OCI-LY7 (cell line): Measurements from ENCODE around the gene GLIS1. TPM values are rescaled to one million over a fixed set of nuclear protein-coding genes. Genes with fewer than 3 reads are reported as not detected.

Source experiments
- BruUV-seq: library from RNA; stranded (reverse); fragments of 400-500 nt; replicated peaks from 2 replicates; lab custom pipeline; 2021; lab: Mats Ljungman, UMichigan
- CTCF ChIA-PET: fragments of 300-600 bp; sonication (Branson Sonifier 250); formaldehyde crosslinking; loops from one replicate; lab custom pipeline; 2022; ENCODE audit warnings: antibody characterized with exemption; ENCODE audit not compliant: unreplicated experiment; lab: Charles Lee
- POLR2A ChIA-PET: fragments of 300-600 bp; sonication (Branson Sonifier 250); formaldehyde crosslinking; loops from one replicate; lab custom pipeline; 2022; ENCODE audit warnings: antibody characterized with exemption; lab: Charles Lee
- DNase-seq: peaks from one replicate; pipeline ENCODE4 v3.0.0-alpha.2; 2015; ENCODE audit warnings: low spot score
- H2AFZ ChIP-seq: fragments of 200-600 bp; sonication (generic), shearing (Covaris generic); 2 replicates; pipeline ENCODE4 v1.6.1; 2014; ENCODE audit warnings: mild to moderate bottlenecking, antibody characterized with exemption, low read length, moderate library complexity
- H3K27ac ChIP-seq: fragments of 200-600 bp; sonication (generic); 2 replicates; pipeline ENCODE4 v1.5.1; 2014; ENCODE audit warnings: mixed run types, low read depth, mild to moderate bottlenecking, moderate library complexity, low read length, inconsistent platforms; ENCODE audit not compliant: poor library complexity, severe bottlenecking
- H3K36me3 ChIP-seq: fragments of 200-600 bp; sonication (generic); 2 replicates; pipeline ENCODE4 v1.6.1; 2014; ENCODE audit warnings: mild to moderate bottlenecking, antibody characterized with exemption, low read length, moderate library complexity, mixed read lengths; ENCODE audit not compliant: insufficient read depth
- H3K4me1 ChIP-seq: fragments of 200-600 bp; sonication (generic); 2 replicates; pipeline ENCODE4 v1.5.1; 2014; ENCODE audit warnings: mild to moderate bottlenecking, low read length; ENCODE audit not compliant: insufficient read depth, poor library complexity, severe bottlenecking
- H3K4me2 ChIP-seq: fragments of 200-600 bp; sonication (generic); 2 replicates; pipeline ENCODE4 v1.6.1; 2014; ENCODE audit warnings: mild to moderate bottlenecking, low read length
- H3K4me3 ChIP-seq: fragments of 200-600 bp; sonication (generic); 2 replicates; pipeline ENCODE4 v1.5.1; 2014; ENCODE audit warnings: mild to moderate bottlenecking, low read depth, low read length; ENCODE audit not compliant: poor library complexity, severe bottlenecking
- H3K79me2 ChIP-seq: fragments of 200-600 bp; sonication (generic); 2 replicates; pipeline ENCODE4 v1.6.1; 2016; ENCODE audit warnings: low read depth, mild to moderate bottlenecking, low read length, moderate library complexity, mixed read lengths; ENCODE audit not compliant: insufficient read depth
- H3K9me2 ChIP-seq: fragments of 200-600 bp; sonication (generic); 2 replicates; pipeline ENCODE4 v1.6.1; 2016; ENCODE audit warnings: mild to moderate bottlenecking, low read length, mixed read lengths; ENCODE audit not compliant: insufficient read depth
- H3K9me3 ChIP-seq: fragments of 200-600 bp; sonication (generic); 2 replicates; pipeline ENCODE4 v1.6.1; 2014; ENCODE audit warnings: mild to moderate bottlenecking, mixed run types, low read length, mixed read lengths
- H4K20me1 ChIP-seq: fragments of 200-600 bp; sonication (generic); 2 replicates; pipeline ENCODE4 v1.6.1; 2014; ENCODE audit warnings: mild to moderate bottlenecking, antibody characterized with exemption, low read length, moderate library complexity, mixed read lengths; ENCODE audit not compliant: insufficient read depth
- CTCF ChIP-seq: fragments of 200-600 bp; sonication (generic); conservative IDR thresholded peaks from 2 replicates; pipeline ENCODE4 v1.5.1; 2014; ENCODE audit warnings: mild to moderate bottlenecking, antibody characterized with exemption, low read length, moderate library complexity, mixed read lengths
- EZH2phosphoT487 ChIP-seq: fragments of 200-600 bp; sonication (generic); IDR thresholded peaks from 2 replicates; pipeline ENCODE4 v1.6.1; 2018; ENCODE audit warnings: low read depth, borderline replicate concordance, mild to moderate bottlenecking, mixed run types, antibody characterized with exemption, low read length, moderate library complexity, mixed read lengths
- intact Hi-C: fragments of 100-400 bp; cut with micrococcal nuclease; formaldehyde crosslinking; loops from one replicate; pipeline ENCODE4 v1.10.0; 2022; ENCODE audit not compliant: unreplicated experiment
- total RNA-seq, 2 experiments: library from RNA; depleted of rRNA in 1 of 2; stranded (reverse); fragments of >200 nt in 1 of 2; shearing (Covaris generic) in 1 of 2; gene quantifications; 2 replicates each; pipeline ENCODE4 v1.2.3, GENCODE V29; 2014 to 2022

GLIS1 gene
- total RNA-seq, 2 experiments from 2014 or later = not detected

DNA sequence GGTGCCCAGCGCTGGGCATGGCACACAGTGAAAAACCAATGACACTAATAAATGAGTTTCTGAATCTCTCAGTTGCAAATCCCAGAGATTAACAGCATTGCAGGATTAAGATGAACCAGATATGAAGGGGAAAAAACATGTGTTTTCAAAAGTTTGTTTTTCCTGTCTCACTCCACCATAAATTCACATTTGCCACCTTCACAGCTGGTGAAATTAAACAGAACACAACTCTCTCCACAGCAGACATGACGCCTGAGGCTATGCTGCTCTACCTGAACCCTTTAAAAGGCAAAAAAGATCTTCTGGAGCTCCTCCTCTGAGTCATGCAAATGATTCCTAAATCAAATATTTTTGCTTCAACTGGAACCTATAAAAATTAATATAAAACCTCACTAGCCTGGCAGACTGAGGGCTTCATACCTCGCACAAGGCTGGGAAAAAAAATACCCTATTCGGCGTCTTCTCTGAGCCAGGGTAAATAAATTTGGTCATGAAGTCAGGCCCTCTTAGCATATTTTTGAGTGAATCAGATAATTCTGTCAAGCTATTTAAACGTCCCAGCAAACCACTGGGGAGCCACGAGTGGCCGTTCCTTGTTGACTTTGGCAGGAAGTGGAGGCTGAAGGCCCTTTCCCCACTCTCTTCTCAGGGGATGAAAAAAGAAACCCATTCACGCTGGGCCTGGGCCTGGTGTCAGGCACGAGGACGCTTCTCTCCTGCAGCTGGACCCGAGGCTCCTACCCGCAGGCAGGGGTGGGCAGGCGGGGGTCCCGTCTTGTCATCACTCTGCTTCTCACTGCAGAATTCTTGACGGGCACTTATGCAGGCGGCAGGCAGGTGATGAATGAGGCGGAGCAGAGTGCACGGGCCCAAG, 226.8 kb downstream of the GLIS1 start:
- ChIA-PET CTCF (no interaction called here), POLR2A (interaction anchor here (0.7 kb wide), 1 partner anchor 1064 kb away, joined by 3 read pairs; no protein-coding TSS in a partner anchor)
- no peaks in the 10 kb centered on the region for H3K9me2 ChIP-seq
- no peak for TF ChIP-seq CTCF
- TF ChIP-seq EZH2phosphoT487 = no peak
- no peak overlapping the region for H3K4me3 ChIP-seq
- H3K27ac ChIP-seq = no peak overlapping the region
- DNase-seq = no peak
- H3K4me2 ChIP-seq = no peak overlapping the region
- intact Hi-C loops = no loop called here
- no peak overlapping the region for H2AFZ ChIP-seq
- H3K4me1 ChIP-seq = no peaks in the 10 kb centered on the region
- H4K20me1 ChIP-seq = no peaks in the 10 kb centered on the region
- BruUV-seq = no TSS peak
- H3K36me3 ChIP-seq = no peaks in the 10 kb centered on the region
- no peaks in the 10 kb centered on the region for H3K9me3 ChIP-seq
- no peaks in the 10 kb centered on the region for H3K79me2 ChIP-seq

DNA sequence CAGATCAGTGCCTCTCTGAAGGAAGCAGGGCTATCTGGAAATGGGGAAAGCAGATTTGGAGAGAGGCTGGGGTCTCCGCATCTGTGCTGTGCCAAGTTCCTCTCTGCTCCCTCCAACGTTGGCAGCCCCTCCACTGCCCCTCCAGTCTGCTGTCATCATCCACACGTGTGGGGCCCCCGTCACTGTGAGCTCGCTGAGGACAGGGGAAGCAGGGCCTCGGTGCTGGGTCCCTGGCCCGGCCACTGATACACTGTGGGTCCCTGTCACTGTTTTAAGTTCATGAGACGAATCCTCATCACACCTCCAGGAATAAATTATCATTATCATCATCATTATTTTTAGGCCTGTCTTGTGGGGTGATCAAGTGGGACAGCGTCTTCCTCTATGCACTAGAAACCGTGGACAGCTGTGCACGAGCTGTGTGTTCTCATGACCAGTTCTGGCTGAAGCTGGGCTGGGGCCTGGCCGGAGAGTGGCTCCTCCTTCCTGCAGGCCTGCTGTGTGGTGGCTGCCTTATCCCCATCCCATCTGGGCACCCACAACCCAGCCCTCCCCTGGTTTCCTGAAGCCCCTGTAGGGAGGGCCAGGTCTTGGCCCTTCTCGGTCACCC, 227.5 kb downstream of the GLIS1 start:
- Histone ChIP-seq H3K4me2 (no peak overlapping the region), H3K27ac (no peak overlapping the region), H3K9me3 (no peaks in the 10 kb centered on the region), H3K4me3 (no peak overlapping the region), H2AFZ (no peak overlapping the region), H3K9me2 (no peaks in the 10 kb centered on the region), H4K20me1 (no peaks in the 10 kb centered on the region), H3K79me2 (no peaks in the 10 kb centered on the region), H3K4me1 (no peaks in the 10 kb centered on the region), H3K36me3 (no peaks in the 10 kb centered on the region)
- CTCF ChIA-PET = no interaction called here
- BruUV-seq = no TSS peak
- no peak for DNase-seq
- POLR2A ChIA-PET = interaction anchor here (0.6 kb wide), 1 partner anchor 403 kb away, joined by 3 read pairs; no protein-coding TSS in a partner anchor
- intact Hi-C loops = no loop called here
- TF ChIP-seq CTCF (no peak), EZH2phosphoT487 (no peak)
